DOHH2 (cell line): ENCODE results near the gene EEPD1.

ENCODE experiments used
- CTCF ChIP-seq: fragments of 200-600 bp; sonication (generic); IDR thresholded peaks from one replicate; pipeline ENCODE4 v1.5.1; 2014; ENCODE audit warnings: antibody characterized with exemption, mild to moderate bottlenecking, low read depth, low read length; ENCODE audit not compliant: poor library complexity, severe bottlenecking
- EZH2phosphoT487 ChIP-seq: fragments of 200-600 bp; sonication (generic); IDR thresholded peaks from 2 replicates; pipeline ENCODE4 v1.6.1; 2017; ENCODE audit warnings: borderline replicate concordance, mild to moderate bottlenecking, antibody characterized with exemption, low read length, moderate library complexity, mixed read lengths

GRCh38 chr7:36182854-36183604, 30.0 kb downstream of the EEPD1 start:
- TF ChIP-seq CTCF (no peak), EZH2phosphoT487 (no peak)
